ENCODE results near the gene IPCEF1.

The IPCEF1 gene

GRCh38 chr6:154354265-154354777, 2.3 kb downstream of the IPCEF1 start:
- Histone ChIP-seq H3K9me3 (ENCODE audit: insufficient read depth, low read depth, low read length) (no peaks in the 10 kb centered on the region), H3K9ac (ENCODE audit: low read depth, low read length, poor library complexity, severe bottlenecking) (no peak overlapping the region), H3K36me3 (ENCODE audit: insufficient read depth, low read length) (no peaks in the 10 kb centered on the region), H3K4me2 (ENCODE audit: low read depth, low read length, poor library complexity, severe bottlenecking) (no peak overlapping the region), H3K79me2 (ENCODE audit: insufficient read depth, low read length) (no peaks in the 10 kb centered on the region), H3K4me3 (ENCODE audit: low read length, poor library complexity, severe bottlenecking) (no peak overlapping the region), H3F3A (ENCODE audit: low read depth) (no peaks in the 10 kb centered on the region), H3K4me1 (ENCODE audit: insufficient read depth, low read length, poor library complexity, severe bottlenecking) (no peaks in the 10 kb centered on the region), H3K9me2 (replicated peaks; ENCODE audit: low read depth, low read length) (no peaks in the 10 kb centered on the region), H4K20me1 (ENCODE audit: insufficient read depth, low read length, poor library complexity, severe bottlenecking) (no peaks in the 10 kb centered on the region), H3K27me3 (ENCODE audit: insufficient read depth, low read length, poor library complexity, severe bottlenecking) (no peaks in the 10 kb centered on the region), H2AFZ (ENCODE audit: low read length) (no peak overlapping the region)
- TF ChIP-seq EZH2phosphoT487 (IDR thresholded peaks at IDR 0.05; ENCODE audit: borderline replicate concordance) = no peak
- TF ChIP-seq, protein P1, sequence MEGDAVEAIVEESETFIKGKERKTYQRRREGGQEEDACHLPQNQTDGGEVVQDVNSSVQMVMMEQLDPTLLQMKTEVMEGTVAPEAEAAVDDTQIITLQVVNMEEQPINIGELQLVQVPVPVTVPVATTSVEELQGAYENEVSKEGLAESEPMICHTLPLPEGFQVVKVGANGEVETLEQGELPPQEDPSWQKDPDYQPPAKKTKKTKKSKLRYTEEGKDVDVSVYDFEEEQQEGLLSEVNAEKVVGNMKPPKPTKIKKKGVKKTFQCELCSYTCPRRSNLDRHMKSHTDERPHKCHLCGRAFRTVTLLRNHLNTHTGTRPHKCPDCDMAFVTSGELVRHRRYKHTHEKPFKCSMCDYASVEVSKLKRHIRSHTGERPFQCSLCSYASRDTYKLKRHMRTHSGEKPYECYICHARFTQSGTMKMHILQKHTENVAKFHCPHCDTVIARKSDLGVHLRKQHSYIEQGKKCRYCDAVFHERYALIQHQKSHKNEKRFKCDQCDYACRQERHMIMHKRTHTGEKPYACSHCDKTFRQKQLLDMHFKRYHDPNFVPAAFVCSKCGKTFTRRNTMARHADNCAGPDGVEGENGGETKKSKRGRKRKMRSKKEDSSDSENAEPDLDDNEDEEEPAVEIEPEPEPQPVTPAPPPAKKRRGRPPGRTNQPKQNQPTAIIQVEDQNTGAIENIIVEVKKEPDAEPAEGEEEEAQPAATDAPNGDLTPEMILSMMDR (conservative IDR thresholded peaks at IDR 0.05; ENCODE audit: low read length) = no peak

DNA sequence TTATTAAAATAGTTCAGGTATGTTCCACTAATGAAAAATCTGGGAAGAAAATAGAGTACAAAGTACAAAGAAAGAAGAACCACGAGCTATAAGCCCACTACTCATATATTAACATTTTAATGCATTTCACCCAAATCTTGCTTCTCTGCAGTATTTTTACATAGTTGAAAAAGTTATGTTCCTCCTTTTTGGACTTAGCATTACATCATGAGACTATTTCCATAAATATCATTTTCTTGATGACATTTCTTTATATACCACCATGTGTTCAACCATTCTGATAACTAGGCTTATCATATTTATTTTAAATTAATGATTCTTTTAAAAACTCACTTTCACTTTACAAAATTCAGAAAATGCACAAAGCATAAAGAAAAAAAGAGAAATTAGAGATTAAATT, 3.0 kb downstream of the IPCEF1 start:
- Histone ChIP-seq H3K9me3 (ENCODE audit: insufficient read depth, low read depth, low read length) (no peaks in the 10 kb centered on the region), H3K36me3 (ENCODE audit: insufficient read depth, low read length) (no peaks in the 10 kb centered on the region), H2AFZ (ENCODE audit: low read length) (no peak overlapping the region), H3K79me2 (ENCODE audit: insufficient read depth, low read length) (no peaks in the 10 kb centered on the region), H3F3A (ENCODE audit: low read depth) (no peaks in the 10 kb centered on the region), H3K4me3 (ENCODE audit: low read length, poor library complexity, severe bottlenecking) (no peak overlapping the region), H3K4me2 (ENCODE audit: low read depth, low read length, poor library complexity, severe bottlenecking) (no peak overlapping the region), H3K27me3 (ENCODE audit: insufficient read depth, low read length, poor library complexity, severe bottlenecking) (no peaks in the 10 kb centered on the region), H3K9ac (ENCODE audit: low read depth, low read length, poor library complexity, severe bottlenecking) (no peak overlapping the region), H3K9me2 (replicated peaks; ENCODE audit: low read depth, low read length) (no peaks in the 10 kb centered on the region), H3K4me1 (ENCODE audit: insufficient read depth, low read length, poor library complexity, severe bottlenecking) (no peaks in the 10 kb centered on the region), H4K20me1 (ENCODE audit: insufficient read depth, low read length, poor library complexity, severe bottlenecking) (no peaks in the 10 kb centered on the region)
- TF ChIP-seq, protein P1 (conservative IDR thresholded peaks at IDR 0.05; ENCODE audit: low read length) = no peak
- no peak for TF ChIP-seq EZH2phosphoT487 (IDR thresholded peaks at IDR 0.05; ENCODE audit: borderline replicate concordance)

GRCh38 chr6:154352898-154353585, 3.6 kb downstream of the IPCEF1 start:
- Histone ChIP-seq H3K36me3 (ENCODE audit: insufficient read depth, low read length) (no peaks in the 10 kb centered on the region), H3K4me1 (ENCODE audit: insufficient read depth, low read length, poor library complexity, severe bottlenecking) (no peaks in the 10 kb centered on the region), H3K9ac (ENCODE audit: low read depth, low read length, poor library complexity, severe bottlenecking) (no peak overlapping the region)

More at GRCh38 chr6:154352898-154353585, 3.6 kb downstream of the IPCEF1 start:
- TF ChIP-seq EZH2phosphoT487 (IDR thresholded peaks at IDR 0.05; ENCODE audit: borderline replicate concordance) = no peak
- TF ChIP-seq, protein P1 (conservative IDR thresholded peaks at IDR 0.05; ENCODE audit: low read length) = no peak
- no peaks in the 10 kb centered on the region for H3K9me3 ChIP-seq (ENCODE audit: insufficient read depth, low read depth, low read length)
- no peaks in the 10 kb centered on the region for H3F3A ChIP-seq (ENCODE audit: low read depth)
- H3K9me2 ChIP-seq (replicated peaks; ENCODE audit: low read depth, low read length) = no peaks in the 10 kb centered on the region
- no peak overlapping the region for H3K4me3 ChIP-seq (ENCODE audit: low read length, poor library complexity, severe bottlenecking)
- H2AFZ ChIP-seq (ENCODE audit: low read length) = no peak overlapping the region
- H3K4me2 ChIP-seq (ENCODE audit: low read depth, low read length, poor library complexity, severe bottlenecking) = no peak overlapping the region
- no peaks in the 10 kb centered on the region for H3K79me2 ChIP-seq (ENCODE audit: insufficient read depth, low read length)
- H3K27me3 ChIP-seq (ENCODE audit: insufficient read depth, low read length, poor library complexity, severe bottlenecking) = no peaks in the 10 kb centered on the region
- H4K20me1 ChIP-seq (ENCODE audit: insufficient read depth, low read length, poor library complexity, severe bottlenecking) = no peaks in the 10 kb centered on the region
